Glutamatergic neuron (in vitro differentiated cells): ENCODE measurements around the gene TUSC2. TPM values are rescaled to one million over a fixed set of nuclear protein-coding genes. Genes with fewer than 3 reads are reported as not detected.

Experiments
- DNase-seq: peaks from one replicate; pipeline ENCODE4 v3.0.0; 2022
- H3K27ac Mint-ChIP-seq: one replicate; pipeline ENCODE4 v1.8.0; 2020; ENCODE audit warnings: mild to moderate bottlenecking, mixed read lengths, inconsistent platforms; ENCODE audit not compliant: unreplicated experiment
- H3K27me3 Mint-ChIP-seq: one replicate; pipeline ENCODE4 v1.8.0; 2020; ENCODE audit warnings: mild to moderate bottlenecking, moderate library complexity, mixed read lengths, inconsistent platforms; ENCODE audit not compliant: unreplicated experiment
- H3K36me3 Mint-ChIP-seq: one replicate; pipeline ENCODE4 v1.8.0; 2020; ENCODE audit warnings: mild to moderate bottlenecking, mixed read lengths, inconsistent platforms; ENCODE audit not compliant: unreplicated experiment
- H3K4me1 Mint-ChIP-seq: one replicate; pipeline ENCODE4 v1.8.0; 2020; ENCODE audit warnings: mild to moderate bottlenecking, low read depth, mixed read lengths, inconsistent platforms; ENCODE audit not compliant: unreplicated experiment
- H3K4me3 Mint-ChIP-seq: one replicate; pipeline ENCODE4 v1.8.0; 2020; ENCODE audit warnings: mild to moderate bottlenecking, mixed read lengths, inconsistent platforms; ENCODE audit not compliant: unreplicated experiment
- H3K9me3 Mint-ChIP-seq: one replicate; pipeline ENCODE4 v1.8.0; 2020; ENCODE audit warnings: mild to moderate bottlenecking, moderate library complexity, mixed read lengths, inconsistent platforms; ENCODE audit not compliant: unreplicated experiment
- total RNA-seq: library from RNA; stranded (reverse); fragmentation: NEBNext Ultra II Directional; extraction: Animal tissue kit (Norgen Biotek cat#: 25700); gene quantifications from one replicate; pipeline ENCODE4 v1.2.1, GENCODE V29; 2021; ENCODE audit not compliant: unreplicated experiment
- TF ChIP-seq, protein P1 (sequence below): fragments of 200-600 bp; sonication (generic); IDR thresholded peaks from one replicate; pipeline ENCODE4 v1.5.0; 2021; ENCODE audit not compliant: partially characterized antibody, unreplicated experiment

TUSC2 gene
- total RNA-seq, 1 donor from 2014 or later, result 30.8 TPM

DNA sequence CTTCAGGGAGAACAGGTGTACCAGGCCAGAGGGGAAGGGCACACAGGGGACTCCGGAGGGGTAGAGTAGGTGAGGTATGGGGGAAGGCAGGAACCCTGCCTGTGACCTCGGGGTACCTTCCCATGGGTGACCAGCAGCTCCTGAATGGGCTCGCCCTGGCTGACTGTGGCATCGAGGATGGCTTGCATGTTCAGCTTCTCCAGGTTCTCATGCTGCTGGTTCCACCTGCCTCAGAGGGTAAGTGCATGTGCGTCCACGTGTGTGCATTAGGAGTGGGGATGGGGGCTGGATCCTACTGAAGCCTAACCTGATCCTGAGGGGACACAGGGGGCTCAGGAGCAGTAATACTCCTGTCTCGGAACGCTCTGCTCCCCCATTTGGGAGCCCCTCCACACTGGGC, 17.0 kb upstream of the TUSC2 start:
- Mint-ChIP-seq H3K36me3 (no peaks in the 10 kb centered on the region), H3K9me3 (peaks cover 5% of the 10 kb centered on the region), H3K4me3 (no peak overlapping the region), H3K27ac (no peak overlapping the region), H3K4me1 (peaks cover 4% of the 10 kb centered on the region), H3K27me3 (peaks cover 13% of the 10 kb centered on the region)
- TF ChIP-seq, protein P1, sequence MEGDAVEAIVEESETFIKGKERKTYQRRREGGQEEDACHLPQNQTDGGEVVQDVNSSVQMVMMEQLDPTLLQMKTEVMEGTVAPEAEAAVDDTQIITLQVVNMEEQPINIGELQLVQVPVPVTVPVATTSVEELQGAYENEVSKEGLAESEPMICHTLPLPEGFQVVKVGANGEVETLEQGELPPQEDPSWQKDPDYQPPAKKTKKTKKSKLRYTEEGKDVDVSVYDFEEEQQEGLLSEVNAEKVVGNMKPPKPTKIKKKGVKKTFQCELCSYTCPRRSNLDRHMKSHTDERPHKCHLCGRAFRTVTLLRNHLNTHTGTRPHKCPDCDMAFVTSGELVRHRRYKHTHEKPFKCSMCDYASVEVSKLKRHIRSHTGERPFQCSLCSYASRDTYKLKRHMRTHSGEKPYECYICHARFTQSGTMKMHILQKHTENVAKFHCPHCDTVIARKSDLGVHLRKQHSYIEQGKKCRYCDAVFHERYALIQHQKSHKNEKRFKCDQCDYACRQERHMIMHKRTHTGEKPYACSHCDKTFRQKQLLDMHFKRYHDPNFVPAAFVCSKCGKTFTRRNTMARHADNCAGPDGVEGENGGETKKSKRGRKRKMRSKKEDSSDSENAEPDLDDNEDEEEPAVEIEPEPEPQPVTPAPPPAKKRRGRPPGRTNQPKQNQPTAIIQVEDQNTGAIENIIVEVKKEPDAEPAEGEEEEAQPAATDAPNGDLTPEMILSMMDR, result no peak
- DNase-seq, result no peak

DNA sequence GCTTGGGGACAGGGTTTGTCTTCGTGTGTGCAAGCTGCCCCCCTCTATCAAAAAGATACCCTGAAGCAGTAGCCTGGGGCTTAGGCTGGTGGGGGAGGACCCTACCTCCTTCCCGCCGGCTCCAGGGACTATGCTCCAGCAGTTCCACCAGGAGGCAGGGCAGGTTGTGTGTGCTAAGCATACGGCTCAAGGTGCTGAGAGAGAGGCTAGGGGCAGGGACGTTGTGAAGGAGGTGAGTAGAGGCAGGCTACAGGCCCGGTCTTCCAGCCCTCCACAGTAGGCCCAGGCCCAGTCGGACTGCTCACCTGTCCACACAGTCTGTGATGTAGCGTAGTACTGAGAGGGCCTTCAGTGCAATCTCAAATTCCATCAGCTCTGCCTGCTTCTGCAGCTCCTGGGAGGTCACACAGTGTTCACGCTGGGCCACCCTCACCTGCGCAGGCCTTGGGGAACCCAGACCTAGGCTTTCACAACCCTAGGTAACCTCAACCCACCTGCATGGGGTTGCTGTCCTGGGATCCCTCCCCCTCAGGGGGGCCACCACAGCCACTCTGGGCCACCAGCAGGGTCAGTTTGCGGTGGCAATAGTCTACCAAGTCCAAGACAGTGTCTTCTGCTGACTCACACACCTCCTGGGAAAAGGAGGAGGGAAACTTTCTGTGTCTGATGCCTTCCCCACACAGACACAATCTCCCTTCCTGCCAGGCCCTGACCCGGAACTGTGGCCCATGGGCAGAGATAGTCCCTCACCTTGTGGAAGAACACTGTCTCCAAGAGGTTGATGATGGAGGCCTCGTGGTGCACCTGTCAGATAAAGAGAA, 15.0 kb upstream of the TUSC2 start:
- H3K4me3 Mint-ChIP-seq, result no peak overlapping the region
- H3K36me3 Mint-ChIP-seq, result peaks cover 4% of the 10 kb centered on the region
- H3K27me3 Mint-ChIP-seq, result peaks cover 27% of the 10 kb centered on the region
- no peak overlapping the region for H3K27ac Mint-ChIP-seq
- peaks cover 15% of the 10 kb centered on the region for H3K4me1 Mint-ChIP-seq
- TF ChIP-seq, protein P1, result no peak
- no peak for DNase-seq
- H3K9me3 Mint-ChIP-seq, result peaks cover 17% of the 10 kb centered on the region

DNA sequence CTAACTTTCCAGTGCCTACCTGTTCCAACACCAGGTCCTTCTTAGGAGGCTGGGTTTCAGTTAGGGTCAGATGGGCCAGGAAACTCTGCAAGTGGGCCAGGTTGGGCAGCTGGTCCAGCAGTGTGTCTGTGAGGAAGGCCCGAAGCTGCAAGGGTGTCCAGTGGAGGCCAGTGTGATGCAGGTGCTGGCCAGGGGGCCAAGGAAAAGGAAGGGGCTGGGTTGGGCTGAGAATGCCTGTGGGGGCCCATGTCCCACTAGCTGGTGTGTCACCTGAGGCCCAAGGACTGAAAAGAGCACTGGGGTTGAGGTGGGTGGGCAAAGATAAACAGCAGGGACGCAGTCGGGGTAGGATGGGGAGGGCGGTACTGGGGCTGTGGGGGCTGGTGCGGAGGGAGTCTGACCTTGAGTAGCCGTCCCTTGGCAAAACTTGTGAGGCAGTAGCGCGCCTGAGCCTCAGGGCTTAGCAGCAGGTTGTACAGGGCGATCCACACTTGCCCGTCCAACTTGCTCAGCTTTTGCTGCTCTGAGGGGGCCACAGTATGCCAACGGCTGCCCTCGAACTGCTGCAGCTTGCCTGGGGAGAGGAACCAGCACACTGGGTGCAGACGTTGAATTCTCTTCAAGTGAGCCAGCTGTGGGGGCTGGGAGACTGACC, 14.1 kb upstream of the TUSC2 start:
- Mint-ChIP-seq H3K4me3 (no peak overlapping the region), H3K36me3 (peaks cover 4% of the 10 kb centered on the region)
- TF ChIP-seq, protein P1, result no peak

DNA sequence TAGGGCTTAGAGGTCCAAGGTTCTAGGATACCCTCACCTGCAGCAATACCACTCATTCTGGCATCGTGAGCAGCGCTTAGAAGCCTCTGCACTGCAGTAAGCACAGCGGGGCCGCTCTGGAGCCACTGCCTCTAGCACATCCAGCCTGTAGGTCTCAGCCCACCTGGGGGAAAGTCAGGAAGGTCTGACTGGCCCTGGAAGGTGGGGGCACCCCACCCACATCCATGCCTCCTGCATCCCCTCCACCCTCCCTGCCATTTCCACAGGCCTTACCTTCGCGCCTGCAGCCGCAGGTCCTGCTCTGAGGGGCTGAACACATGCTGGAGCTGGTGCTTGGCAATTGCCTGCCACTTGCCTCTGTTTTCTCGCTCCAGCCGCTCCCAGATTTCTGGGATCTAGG, 13.5 kb upstream of the TUSC2 start:
- Mint-ChIP-seq H3K36me3 (peaks cover 4% of the 10 kb centered on the region), H3K27ac (no peak overlapping the region), H3K27me3 (peaks cover 29% of the 10 kb centered on the region), H3K4me1 (peaks cover 15% of the 10 kb centered on the region), H3K9me3 (peaks cover 18% of the 10 kb centered on the region), H3K4me3 (no peak overlapping the region)
- no peak for DNase-seq
- TF ChIP-seq, protein P1, result no peak

More for the DNA sequence above, 14.1 kb upstream of the TUSC2 start:
- Mint-ChIP-seq H3K27me3 (peaks cover 27% of the 10 kb centered on the region), H3K27ac (no peak overlapping the region), H3K4me1 (peaks cover 15% of the 10 kb centered on the region), H3K9me3 (peaks cover 17% of the 10 kb centered on the region)
- DNase-seq, result no peak
